ENCODE measurements around the gene SEMA4D.

DNA sequence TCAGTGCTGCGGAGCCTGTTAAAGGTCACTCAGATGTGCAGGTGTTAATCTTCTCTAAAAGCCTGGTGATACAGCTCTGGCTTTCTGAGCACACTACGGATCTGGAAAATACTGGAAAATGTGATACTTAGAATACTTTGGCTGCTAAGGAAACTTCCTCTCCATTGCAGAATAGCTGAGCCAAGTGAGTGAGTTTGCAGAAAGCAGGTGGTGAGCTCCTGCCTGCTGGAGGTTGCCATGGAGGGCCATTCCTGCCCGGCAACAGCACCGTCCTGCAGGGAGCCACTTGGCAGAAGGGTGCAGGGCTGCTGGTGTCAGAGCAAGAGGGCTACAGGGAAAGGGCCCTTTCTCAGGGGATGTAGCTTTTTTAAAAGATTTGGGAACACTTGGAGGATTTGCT lies 138.9 kb downstream of the SEMA4D start:
- TF ChIP-seq POLR2A (IDR thresholded peaks at IDR 0.05) = no peak
- no peak for TF ChIP-seq EP300 (IDR thresholded peaks at IDR 0.05)
